GM18858 (cell line): ENCODE data around the gene MICAL3.

Experiments used
- ATAC-seq: cut with Tn5 transposase; IDR thresholded peaks from one replicate; pipeline ENCODE4 v1.9.1; 2021; ENCODE audit not compliant: unreplicated experiment

MICAL3 gene

DNA sequence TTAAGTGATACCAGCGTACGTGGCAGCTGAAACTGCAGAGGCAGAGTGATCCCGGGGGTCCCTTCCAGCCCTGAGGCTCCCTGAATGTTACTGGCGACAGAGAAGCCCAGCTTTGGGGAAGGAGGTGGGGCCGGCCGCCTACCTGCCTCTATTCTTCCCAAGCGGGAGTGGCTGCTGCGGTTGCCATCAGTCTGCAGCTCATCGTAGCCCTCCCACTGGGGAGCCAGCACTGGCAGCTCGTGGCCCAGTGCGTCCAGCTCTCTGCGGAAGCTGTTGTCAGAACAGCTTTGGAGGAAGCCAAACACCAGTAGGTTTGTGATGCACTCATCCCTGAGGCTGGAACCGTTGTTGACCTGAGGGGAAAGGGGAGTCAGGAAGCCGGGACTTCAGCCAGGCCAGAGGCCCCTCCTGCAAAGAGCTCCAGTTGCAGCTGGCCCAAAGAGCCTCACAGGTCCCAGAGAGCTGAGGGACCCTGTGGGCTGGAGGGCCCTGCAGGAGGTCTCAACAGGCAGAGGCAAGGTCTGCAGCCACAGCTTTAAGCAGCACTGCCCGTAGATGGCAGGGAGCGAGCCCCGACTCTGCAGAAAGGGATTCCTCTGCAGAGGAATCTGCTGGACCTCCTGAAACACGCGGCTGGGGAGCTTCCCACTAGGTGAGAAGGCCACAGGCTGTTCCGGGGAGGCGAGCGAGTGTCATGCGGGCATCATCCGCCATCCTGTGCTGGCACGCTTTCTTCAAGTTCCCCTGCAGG lies 280.5 kb downstream of the MICAL3 start:
- ATAC-seq, result no peak

DNA sequence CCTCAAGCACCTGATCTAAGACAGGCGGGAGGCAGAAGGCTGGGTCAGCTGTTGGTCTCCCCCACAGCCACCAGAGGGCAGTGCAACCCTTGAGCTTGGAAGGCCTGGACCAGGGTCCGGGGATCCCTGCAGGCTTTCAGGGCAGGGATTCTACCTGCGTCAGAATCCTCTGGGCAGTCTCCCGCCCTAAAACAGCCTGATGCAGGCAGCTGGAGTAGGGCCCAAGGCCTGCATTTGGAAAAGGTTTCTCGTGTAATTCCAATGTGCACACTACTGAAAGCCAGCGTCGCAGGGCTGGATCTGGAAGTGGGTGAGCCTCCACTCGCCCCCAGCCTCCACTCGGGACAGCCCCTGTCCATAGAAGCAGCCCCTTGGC lies 281.8 kb downstream of the MICAL3 start:
- no peak for ATAC-seq

DNA sequence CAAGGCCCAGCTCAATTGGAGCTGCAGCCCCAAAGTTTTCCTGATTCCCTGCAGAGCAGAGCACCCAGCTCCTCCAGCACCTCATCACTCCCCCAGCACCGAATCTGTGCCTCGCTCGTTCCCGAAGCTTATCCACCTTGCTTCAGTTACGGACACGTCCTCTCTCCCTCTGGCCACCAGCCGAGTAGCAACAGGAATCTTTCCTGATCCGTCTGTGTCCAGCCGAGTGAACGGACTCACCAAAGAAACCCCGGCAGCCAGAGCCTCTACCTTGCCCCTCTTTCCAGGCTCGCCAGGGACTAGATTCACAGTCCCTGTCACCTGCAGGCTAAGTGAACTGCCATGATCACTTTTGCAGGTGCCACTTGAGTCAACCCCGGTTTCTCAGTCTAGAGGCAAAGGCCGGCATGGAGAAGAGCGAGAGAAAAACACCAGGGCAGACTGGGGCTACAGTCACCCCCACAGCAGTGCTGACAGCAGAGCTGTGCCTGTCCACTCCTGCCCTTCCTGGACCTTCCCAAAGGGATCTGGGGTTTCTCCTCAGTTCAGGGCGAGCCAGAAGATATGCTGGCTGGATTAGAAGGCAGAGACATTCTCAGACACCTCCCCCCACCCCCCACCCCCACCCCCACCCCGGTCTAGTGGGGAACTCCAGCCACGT lies 282.4 kb downstream of the MICAL3 start:
- ATAC-seq, result no peak

DNA sequence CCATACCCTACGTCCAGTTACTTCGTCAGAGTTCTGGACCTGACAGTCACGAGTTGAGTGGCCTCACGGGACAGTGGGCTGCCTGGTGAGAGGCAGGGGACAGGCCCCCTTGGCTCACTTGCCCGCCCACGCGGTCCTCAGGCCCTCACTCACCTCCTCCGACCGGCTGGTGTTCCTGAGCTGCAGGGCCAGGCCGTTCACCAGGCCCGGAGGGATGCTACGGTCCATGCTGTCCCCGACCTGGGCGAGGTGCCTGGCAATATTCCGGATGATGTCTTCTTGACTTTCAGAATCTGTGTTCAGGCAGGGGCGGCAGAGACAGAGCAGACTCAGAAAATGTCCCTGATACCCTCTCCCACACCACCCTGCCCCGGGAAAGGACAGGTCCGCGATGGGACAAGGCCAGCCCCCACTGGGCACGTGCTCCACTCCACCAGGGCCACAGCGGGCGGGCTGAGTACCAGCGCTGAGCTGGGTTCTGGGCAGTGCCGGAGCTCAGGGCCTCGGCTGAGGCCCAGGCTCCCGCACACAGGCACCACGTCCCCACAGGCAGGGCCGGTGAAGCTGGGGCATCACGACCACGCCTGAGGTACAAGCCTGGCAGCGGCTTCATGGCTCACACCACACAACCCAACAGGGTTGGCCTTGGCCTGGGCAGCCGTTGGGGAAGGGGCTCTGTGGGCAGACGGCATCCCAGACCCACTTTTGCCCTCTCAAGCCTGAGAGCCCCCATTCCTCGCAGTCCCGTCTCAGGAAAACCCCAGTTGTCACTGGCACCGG lies 285.0 kb downstream of the MICAL3 start:
- ATAC-seq, result no peak

- no peak for ATAC-seq
These were observed 285.8 kb downstream of the MICAL3 start for GRCh38 chr22:17738386-17739128.
